GM12891 (cell line): ENCODE data around the gene TESK2.

Experiments
- POLR2A ChIP-seq: IDR thresholded peaks from 2 replicates; pipeline ENCODE4 v1.6.1; 2011; ENCODE audit warnings: low read depth, low read length, control low read depth
- TAF1 ChIP-seq: IDR thresholded peaks from 2 replicates; pipeline ENCODE4 v1.6.1; 2011; ENCODE audit warnings: low read depth, low read length, control low read depth

- TF ChIP-seq TAF1: no peak
- no peak for TF ChIP-seq POLR2A
These were observed 27.9 kb upstream of the TESK2 start for GRCh38 chr1:45518910-45519309.
